ENCODE data around the gene ZNF654.

DNA sequence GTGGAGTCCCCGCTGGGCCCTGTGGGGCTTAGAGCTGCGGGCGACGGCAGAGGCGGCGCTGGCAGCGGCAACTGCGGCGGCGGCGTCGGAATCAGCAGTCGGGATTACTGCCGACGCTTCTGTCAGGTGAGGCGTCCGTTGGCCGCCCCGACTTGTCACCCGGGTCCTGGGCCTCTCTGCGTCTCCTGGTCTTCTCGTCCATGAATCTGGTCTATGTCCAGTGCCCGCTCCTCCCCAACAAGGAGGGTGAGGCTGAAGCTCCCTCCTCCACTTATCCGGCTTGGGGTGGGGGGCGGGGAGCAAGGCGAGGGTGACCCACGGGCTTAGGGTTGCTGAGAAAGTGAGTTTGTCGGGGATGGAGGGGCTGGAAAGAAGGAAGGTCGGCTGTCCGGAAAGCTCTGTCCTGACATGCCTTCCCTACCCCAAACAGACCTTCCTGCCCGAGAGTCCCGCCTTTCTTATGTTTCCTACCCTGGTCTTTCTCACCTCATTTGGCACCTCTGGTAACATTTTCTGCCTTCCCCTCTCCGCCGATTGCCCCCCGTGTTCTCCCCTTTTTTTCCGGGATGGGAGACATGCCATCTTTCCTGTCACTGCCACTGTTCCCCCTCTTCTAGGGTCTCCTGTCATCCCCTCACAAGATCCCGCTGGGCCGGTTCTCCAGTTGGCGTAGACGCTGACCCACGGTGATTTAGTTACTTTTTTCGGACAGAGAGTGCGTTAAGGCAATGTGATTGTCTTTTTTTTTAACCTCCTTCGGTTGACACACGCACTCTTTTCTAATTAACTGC, 520 bp downstream of the ZNF654 start:
- TF ChIP-seq, protein P1, sequence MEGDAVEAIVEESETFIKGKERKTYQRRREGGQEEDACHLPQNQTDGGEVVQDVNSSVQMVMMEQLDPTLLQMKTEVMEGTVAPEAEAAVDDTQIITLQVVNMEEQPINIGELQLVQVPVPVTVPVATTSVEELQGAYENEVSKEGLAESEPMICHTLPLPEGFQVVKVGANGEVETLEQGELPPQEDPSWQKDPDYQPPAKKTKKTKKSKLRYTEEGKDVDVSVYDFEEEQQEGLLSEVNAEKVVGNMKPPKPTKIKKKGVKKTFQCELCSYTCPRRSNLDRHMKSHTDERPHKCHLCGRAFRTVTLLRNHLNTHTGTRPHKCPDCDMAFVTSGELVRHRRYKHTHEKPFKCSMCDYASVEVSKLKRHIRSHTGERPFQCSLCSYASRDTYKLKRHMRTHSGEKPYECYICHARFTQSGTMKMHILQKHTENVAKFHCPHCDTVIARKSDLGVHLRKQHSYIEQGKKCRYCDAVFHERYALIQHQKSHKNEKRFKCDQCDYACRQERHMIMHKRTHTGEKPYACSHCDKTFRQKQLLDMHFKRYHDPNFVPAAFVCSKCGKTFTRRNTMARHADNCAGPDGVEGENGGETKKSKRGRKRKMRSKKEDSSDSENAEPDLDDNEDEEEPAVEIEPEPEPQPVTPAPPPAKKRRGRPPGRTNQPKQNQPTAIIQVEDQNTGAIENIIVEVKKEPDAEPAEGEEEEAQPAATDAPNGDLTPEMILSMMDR (IDR thresholded peaks at IDR 0.05; ENCODE audit: insufficient read depth, low read length): no peak
- TF ChIP-seq, protein P2, sequence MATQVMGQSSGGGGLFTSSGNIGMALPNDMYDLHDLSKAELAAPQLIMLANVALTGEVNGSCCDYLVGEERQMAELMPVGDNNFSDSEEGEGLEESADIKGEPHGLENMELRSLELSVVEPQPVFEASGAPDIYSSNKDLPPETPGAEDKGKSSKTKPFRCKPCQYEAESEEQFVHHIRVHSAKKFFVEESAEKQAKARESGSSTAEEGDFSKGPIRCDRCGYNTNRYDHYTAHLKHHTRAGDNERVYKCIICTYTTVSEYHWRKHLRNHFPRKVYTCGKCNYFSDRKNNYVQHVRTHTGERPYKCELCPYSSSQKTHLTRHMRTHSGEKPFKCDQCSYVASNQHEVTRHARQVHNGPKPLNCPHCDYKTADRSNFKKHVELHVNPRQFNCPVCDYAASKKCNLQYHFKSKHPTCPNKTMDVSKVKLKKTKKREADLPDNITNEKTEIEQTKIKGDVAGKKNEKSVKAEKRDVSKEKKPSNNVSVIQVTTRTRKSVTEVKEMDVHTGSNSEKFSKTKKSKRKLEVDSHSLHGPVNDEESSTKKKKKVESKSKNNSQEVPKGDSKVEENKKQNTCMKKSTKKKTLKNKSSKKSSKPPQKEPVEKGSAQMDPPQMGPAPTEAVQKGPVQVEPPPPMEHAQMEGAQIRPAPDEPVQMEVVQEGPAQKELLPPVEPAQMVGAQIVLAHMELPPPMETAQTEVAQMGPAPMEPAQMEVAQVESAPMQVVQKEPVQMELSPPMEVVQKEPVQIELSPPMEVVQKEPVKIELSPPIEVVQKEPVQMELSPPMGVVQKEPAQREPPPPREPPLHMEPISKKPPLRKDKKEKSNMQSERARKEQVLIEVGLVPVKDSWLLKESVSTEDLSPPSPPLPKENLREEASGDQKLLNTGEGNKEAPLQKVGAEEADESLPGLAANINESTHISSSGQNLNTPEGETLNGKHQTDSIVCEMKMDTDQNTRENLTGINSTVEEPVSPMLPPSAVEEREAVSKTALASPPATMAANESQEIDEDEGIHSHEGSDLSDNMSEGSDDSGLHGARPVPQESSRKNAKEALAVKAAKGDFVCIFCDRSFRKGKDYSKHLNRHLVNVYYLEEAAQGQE (IDR thresholded peaks at IDR 0.05; ENCODE audit: insufficient replicate concordance, low read depth): no peak
- TF ChIP-seq POLR2AphosphoS5 (IDR thresholded peaks at IDR 0.05; ENCODE audit: low read depth) (no peak), GABPA (IDR thresholded peaks at IDR 0.05; ENCODE audit: low read depth) (no peak)
